NCI-H69 (cell line): ENCODE results near the gene DDX51.
A peak's percentile ranks its signal among the peaks of the same experiment; 100 is the strongest.

Experiments used
- DNase-seq: peaks from one replicate; lab custom pipeline; 2025; lab: John Stamatoyannopoulos, UW

Gene DDX51

GRCh38 chr12:132167611-132168310 is 23.6 kb upstream of the DDX51 start:
- no peak for DNase-seq

GRCh38 chr12:132166801-132167591 is 22.9 kb upstream of the DDX51 start:
- no peak for DNase-seq

- DNase-seq, result no peak
These were observed 22.0 kb upstream of the DDX51 start for GRCh38 chr12:132166093-132166492.

GRCh38 chr12:132165584-132165983 is 21.5 kb upstream of the DDX51 start:
- DNase-seq, result no peak

GRCh38 chr12:132164426-132164825 is 20.3 kb upstream of the DDX51 start:
- no peak for DNase-seq

GRCh38 chr12:132163911-132164288 is 19.8 kb upstream of the DDX51 start:
- DNase-seq, result peak; percentile 35

- DNase-seq, result peak; percentile 38
These were observed 19.2 kb upstream of the DDX51 start for GRCh38 chr12:132163041-132163910.

- DNase-seq, result peak; percentile 43
These were observed 18.5 kb upstream of the DDX51 start for GRCh38 chr12:132162508-132163031.

GRCh38 chr12:132161796-132162507 is 17.8 kb upstream of the DDX51 start:
- no peak for DNase-seq

GRCh38 chr12:132161036-132161781 is 17.1 kb upstream of the DDX51 start:
- DNase-seq, result peak; percentile 14

GRCh38 chr12:132160601-132161035 is 16.5 kb upstream of the DDX51 start:
- no peak for DNase-seq

GRCh38 chr12:132160016-132160415 is 15.9 kb upstream of the DDX51 start:
- no peak for DNase-seq

- DNase-seq, result peak; percentile 63
These were observed 15.5 kb upstream of the DDX51 start for GRCh38 chr12:132159555-132160003.

GRCh38 chr12:132158677-132159554 is 14.8 kb upstream of the DDX51 start:
- no peak for DNase-seq

- DNase-seq, result no peak
These were observed 13.8 kb upstream of the DDX51 start for GRCh38 chr12:132157733-132158409.

GRCh38 chr12:132156573-132157325 is 12.6 kb upstream of the DDX51 start:
- no peak for DNase-seq

- no peak for DNase-seq
These were observed 11.9 kb upstream of the DDX51 start for GRCh38 chr12:132155771-132156572.
